ENCODE measurements around the gene SLC7A5. TPM values are rescaled to one million over a fixed set of nuclear protein-coding genes. Genes with fewer than 3 reads are reported as not detected.
"Not testable (repeated sequence)": the region's sequence is repeated elsewhere in the genome, so short reads cannot be mapped to it uniquely, and the experiment has no call there.

Gene SLC7A5
- total and polyA plus RNA-seq, 2 of the 4 experiments (the other 2 are of a cell fraction) = 11.3 to 101 TPM

- H2BK120ac ChIP-seq (ENCODE audit: low read depth, low read length); H3K4me3 ChIP-seq (ENCODE audit: insufficient read depth, low read depth, low read length); H3K23ac ChIP-seq (ENCODE audit: low read depth, low read length); H3K4ac ChIP-seq (ENCODE audit: low read depth, low read length); H4K5ac ChIP-seq (ENCODE audit: low read depth, low read length); H3K18ac ChIP-seq (ENCODE audit: low read depth, low read length); H3K56ac ChIP-seq (ENCODE audit: extremely low read depth, insufficient read depth, low read length); H3K36me3 ChIP-seq (ENCODE audit: control insufficient read depth, insufficient read depth, low read length); H3K4me2 ChIP-seq (ENCODE audit: low read depth, low read length); H3K14ac ChIP-seq (replicated peaks; ENCODE audit: low read depth, low read length); H2AFZ ChIP-seq (replicated peaks; ENCODE audit: low read length, poor library complexity); H3K27ac ChIP-seq (ENCODE audit: insufficient read depth, low read length); intact Hi-C loops (cut with micrococcal nuclease); H3K9ac ChIP-seq (ENCODE audit: low read depth, low read length); in situ Hi-C loops (cut with MboI; ENCODE audit: low sequenced_read_pairs); H3K9me1 ChIP-seq (ENCODE audit: insufficient read depth, low read length); H2BK5ac ChIP-seq (ENCODE audit: low read depth, low read length, poor library complexity, severe bottlenecking); H3K4me1 ChIP-seq (ENCODE audit: control insufficient read depth, insufficient read depth, low read length); dilution Hi-C loops (cut with HindIII; ENCODE audit: low sequenced_read_pairs, unreplicated experiment); H3K79me1 ChIP-seq (ENCODE audit: low read depth in 1 of 2, low read length in 2 of 2); H4K8ac ChIP-seq (ENCODE audit: low read depth in 2 of 2, low read length in 2 of 2); H2AK5ac ChIP-seq (ENCODE audit: low read depth, low read length); CTCF ChIA-PET; H4K20me1 ChIP-seq (ENCODE audit: insufficient read depth, low read length); H3K9me3 ChIP-seq (ENCODE audit: control insufficient read depth, insufficient read depth, low read length); H2AK9ac ChIP-seq (replicated peaks; ENCODE audit: low read depth, low read length, poor library complexity); BruUV-seq (replicated peaks); POLR2A ChIA-PET (ENCODE audit: unreplicated experiment); H2BK20ac ChIP-seq (ENCODE audit: low read depth, low read length); H2BK15ac ChIP-seq (ENCODE audit: low read depth, low read length); H4K91ac ChIP-seq (ENCODE audit: insufficient read depth, low read depth, low read length); H3K27me3 ChIP-seq (ENCODE audit: control insufficient read depth, insufficient read depth, low read length): not testable (repeated sequence)
- DNase-seq = peak; percentile 8
- peak; percentile 14; the same call in 1 of the 2 replicates for ATAC-seq (ENCODE audit: low read depth)
- WGBS, 2 experiments (ENCODE audit: extremely low coverage in 2 of 2, insufficient read length in 1 of 2) = no CpG with 5 or more reads among the region's 12 CpGs
Measured at GRCh38 chr16:87900489-87900888, 31.2 kb upstream of the SLC7A5 start.
